Measurements from ENCODE around the gene GPR39. TPM values are rescaled to one million over a fixed set of nuclear protein-coding genes. Genes with fewer than 3 reads are reported as not detected.

The GPR39 gene
- total and polyA plus RNA-seq, 10 donors = 0.05 TPM; not detected in 9

DNA sequence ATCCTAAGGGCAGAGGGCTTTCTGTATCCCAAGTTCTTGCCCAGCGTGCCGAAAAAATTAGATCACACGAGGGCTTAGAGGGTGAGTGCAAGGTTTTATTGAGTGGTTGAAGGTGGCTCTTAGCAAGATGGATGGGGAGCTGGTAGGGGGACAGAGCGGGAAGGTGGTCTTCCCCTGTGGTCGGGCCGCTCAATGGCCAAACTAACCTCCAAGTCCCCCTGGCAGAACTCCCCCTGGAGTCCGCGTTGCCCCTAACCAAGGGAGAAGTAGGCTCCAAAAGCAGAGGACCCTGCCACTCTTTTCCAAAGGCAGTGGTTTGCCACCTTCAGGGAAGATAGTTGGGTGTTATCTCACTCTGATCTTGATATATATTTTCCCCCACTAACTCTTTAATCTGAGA is 190.0 kb downstream of the GPR39 start:
- H3K9me3 ChIP-seq = no peaks in the 10 kb centered on the region
- 83 to 97% (median 92%) methylated on average over 8 of the region's 8 CpGs for WGBS, 5 donors
- no peaks in the 10 kb centered on the region for H3K36me3 ChIP-seq
- H3K27me3 ChIP-seq (replicated peaks in 1 of 7) = no peaks in the 10 kb centered on the region
- H3K4me1 ChIP-seq = no peaks in the 10 kb centered on the region
- no peak overlapping the region for H3K4me3 ChIP-seq
- no peak for DNase-seq
- no peak overlapping the region for H3K27ac ChIP-seq
- TF ChIP-seq POLR2A (IDR thresholded peaks at IDR 0.05) (no peak), POLR2AphosphoS5 (IDR thresholded peaks at IDR 0.05) (no peak)
- TF ChIP-seq, protein P1, sequence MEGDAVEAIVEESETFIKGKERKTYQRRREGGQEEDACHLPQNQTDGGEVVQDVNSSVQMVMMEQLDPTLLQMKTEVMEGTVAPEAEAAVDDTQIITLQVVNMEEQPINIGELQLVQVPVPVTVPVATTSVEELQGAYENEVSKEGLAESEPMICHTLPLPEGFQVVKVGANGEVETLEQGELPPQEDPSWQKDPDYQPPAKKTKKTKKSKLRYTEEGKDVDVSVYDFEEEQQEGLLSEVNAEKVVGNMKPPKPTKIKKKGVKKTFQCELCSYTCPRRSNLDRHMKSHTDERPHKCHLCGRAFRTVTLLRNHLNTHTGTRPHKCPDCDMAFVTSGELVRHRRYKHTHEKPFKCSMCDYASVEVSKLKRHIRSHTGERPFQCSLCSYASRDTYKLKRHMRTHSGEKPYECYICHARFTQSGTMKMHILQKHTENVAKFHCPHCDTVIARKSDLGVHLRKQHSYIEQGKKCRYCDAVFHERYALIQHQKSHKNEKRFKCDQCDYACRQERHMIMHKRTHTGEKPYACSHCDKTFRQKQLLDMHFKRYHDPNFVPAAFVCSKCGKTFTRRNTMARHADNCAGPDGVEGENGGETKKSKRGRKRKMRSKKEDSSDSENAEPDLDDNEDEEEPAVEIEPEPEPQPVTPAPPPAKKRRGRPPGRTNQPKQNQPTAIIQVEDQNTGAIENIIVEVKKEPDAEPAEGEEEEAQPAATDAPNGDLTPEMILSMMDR (IDR thresholded peaks at IDR 0.05 in 8 of 11, conservative IDR thresholded peaks at IDR 0.05 in 3 of 11) = no peak
- intact Hi-C loops (cut with DNase I; ENCODE audit: low total_unique reads) = no loop called here

DNA sequence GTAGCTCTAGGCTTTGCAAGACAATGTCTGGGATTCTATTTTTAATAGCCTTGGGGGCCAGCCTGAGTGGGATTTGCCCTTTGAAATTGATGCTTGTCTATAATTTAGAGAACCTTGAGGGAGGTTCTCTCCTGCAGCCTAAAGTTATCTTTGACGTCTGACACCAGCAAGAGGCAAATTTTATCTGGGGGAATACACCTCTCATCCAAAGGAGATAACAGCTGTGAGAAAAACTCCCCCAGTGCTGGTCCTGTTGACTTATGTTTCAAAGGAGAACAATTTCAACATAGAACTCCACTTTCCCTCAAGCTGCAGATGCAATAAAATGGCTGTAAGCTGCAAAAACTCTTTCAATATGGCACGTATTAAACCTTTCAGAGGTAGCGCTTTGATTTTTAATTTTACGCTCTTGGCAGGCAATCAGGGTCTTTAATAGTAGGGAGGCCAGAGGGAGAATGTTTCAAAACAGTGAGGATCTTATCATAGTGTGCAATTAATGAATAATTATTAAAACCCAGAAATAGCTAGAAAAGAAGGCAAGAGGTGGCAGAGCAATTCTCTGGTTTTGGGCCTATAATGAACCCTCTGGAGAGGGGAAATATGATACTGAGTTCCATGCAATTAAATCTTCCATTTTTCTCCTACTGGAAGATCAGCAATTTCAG is 191.0 kb downstream of the GPR39 start:
- TF ChIP-seq POLR2AphosphoS5 (IDR thresholded peaks at IDR 0.05) (no peak), POLR2A (IDR thresholded peaks at IDR 0.05) (no peak)
- TF ChIP-seq, protein P1 (IDR thresholded peaks at IDR 0.05 in 8 of 11, conservative IDR thresholded peaks at IDR 0.05 in 3 of 11) = no peak
- no peaks in the 10 kb centered on the region for H3K4me1 ChIP-seq
- 82 to 89% (median 84%) methylated on average over 4 of the region's 4 CpGs for WGBS, 5 donors
- no peaks in the 10 kb centered on the region for H3K9me3 ChIP-seq
- H3K27ac ChIP-seq = no peak overlapping the region
- no peaks in the 10 kb centered on the region for H3K36me3 ChIP-seq
- DNase-seq = no peak
- no peaks in the 10 kb centered on the region for H3K27me3 ChIP-seq (replicated peaks in 1 of 7)
- H3K4me3 ChIP-seq = no peak overlapping the region
- intact Hi-C loops (cut with DNase I; ENCODE audit: low total_unique reads) = no loop called here

DNA sequence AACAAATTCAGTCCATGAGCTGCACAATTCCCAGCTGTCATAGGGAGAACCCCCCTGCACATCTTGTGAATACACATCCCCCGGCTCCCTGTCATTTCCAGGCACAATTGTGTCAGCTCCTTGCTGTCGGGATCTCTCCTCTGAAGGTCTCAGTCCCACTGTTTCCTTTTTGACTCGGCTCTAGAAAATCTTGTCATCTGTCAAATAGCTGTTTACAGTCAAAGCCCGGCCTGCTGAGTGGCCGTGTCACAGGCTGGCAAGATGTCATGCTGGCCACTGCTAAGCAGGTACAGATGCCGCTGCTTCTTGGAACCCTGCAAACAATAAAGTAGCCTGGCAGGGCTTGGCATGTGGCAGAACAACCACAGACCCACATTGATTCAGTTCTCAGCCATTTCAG is 191.7 kb downstream of the GPR39 start:
- Histone ChIP-seq H3K9me3 (no peaks in the 10 kb centered on the region), H3K27ac (no peak overlapping the region), H3K27me3 (replicated peaks in 1 of 7) (no peaks in the 10 kb centered on the region), H3K4me1 (no peaks in the 10 kb centered on the region), H3K36me3 (no peaks in the 10 kb centered on the region), H3K4me3 (no peak overlapping the region)
- TF ChIP-seq, protein P1 (IDR thresholded peaks at IDR 0.05 in 8 of 11, conservative IDR thresholded peaks at IDR 0.05 in 3 of 11) = no peak
- no peak for TF ChIP-seq POLR2AphosphoS5 (IDR thresholded peaks at IDR 0.05)
- no peak for TF ChIP-seq POLR2A (IDR thresholded peaks at IDR 0.05)
- DNase-seq = no peak
- intact Hi-C loops (cut with DNase I; ENCODE audit: low total_unique reads) = no loop called here
- 64 to 72% (median 68%) methylated on average over 5 to 6 of the region's 6 CpGs for WGBS, 5 donors

DNA sequence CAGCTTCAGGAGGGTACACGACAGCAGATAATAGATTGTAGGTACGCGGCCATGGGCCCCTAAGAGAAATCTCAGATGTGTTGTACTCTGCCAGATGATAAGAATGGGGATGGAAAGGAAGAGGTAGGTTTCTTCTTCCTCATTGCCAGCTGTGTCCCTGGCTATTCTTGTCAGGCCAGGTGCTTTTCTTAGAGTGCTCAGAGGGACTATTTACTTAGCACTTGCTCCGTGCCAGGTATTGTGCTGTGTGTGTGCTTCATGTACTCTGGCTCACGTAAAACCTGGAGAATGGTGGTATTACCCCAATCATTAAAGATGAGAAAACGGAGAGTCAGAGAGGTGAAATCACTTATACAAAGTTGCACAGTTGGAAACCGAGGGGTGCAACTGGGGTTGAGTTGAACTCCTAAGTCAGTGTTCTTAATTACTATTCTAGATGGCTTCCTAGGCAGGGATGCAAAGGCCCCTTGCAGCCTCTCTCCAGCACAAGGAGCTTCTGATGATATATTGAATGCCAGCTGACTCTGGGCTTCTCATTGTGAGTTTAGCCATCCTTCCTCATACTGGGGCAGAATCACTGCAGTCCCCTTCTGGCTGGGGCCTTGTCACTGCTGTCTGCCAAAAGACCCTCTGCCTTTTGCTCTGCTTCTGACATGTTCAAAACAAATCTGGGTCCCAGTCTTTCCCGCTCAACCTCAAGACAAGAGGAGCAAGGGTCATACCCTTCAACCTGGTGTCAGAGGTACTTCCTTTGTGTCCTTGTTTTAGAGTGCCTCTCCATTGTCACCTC is 192.7 kb downstream of the GPR39 start:
- TF ChIP-seq POLR2AphosphoS5 (IDR thresholded peaks at IDR 0.05) (no peak), POLR2A (IDR thresholded peaks at IDR 0.05) (no peak)
- TF ChIP-seq, protein P1 (IDR thresholded peaks at IDR 0.05 in 8 of 11, conservative IDR thresholded peaks at IDR 0.05 in 3 of 11) = no peak
- intact Hi-C loops (cut with DNase I; ENCODE audit: low total_unique reads) = no loop called here
- 82 to 88% (median 86%) methylated on average over 8 of the region's 8 CpGs for WGBS, 5 donors
- Histone ChIP-seq H3K4me1 (no peaks in the 10 kb centered on the region), H3K27ac (no peak overlapping the region), H3K9me3 (no peaks in the 10 kb centered on the region), H3K36me3 (no peaks in the 10 kb centered on the region), H3K4me3 (no peak overlapping the region), H3K27me3 (replicated peaks in 1 of 7) (no peaks in the 10 kb centered on the region)
- no peak for DNase-seq

Data from spleen (tissue), 11 donors.